ENCODE data around the gene ATP4A.

Gene ATP4A

DNA sequence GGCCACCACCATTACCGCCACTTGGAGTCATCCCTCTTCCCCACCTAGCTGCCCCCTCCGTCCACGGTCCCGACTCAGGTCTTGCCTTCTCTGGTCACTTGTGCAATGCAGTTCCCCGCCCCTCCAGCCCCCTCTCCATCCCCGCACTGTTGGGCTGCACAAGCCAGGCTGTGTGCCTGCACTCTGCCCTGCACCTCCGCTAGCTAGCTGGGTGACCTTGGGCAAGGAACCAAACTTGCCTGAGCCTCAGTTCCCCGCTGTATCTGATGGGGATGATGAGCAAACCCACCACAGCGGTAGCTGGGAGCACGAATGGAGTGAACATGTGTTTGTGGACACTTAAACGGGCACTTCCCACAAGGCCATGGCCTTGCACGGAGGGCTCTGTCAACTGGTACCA, 23.6 kb downstream of the ATP4A start:
- no peak overlapping the region for H3K27ac ChIP-seq
- TF ChIP-seq ZFX (IDR thresholded peaks at IDR 0.05; ENCODE audit: borderline replicate concordance) = no peak
- TF ChIP-seq, protein P1, sequence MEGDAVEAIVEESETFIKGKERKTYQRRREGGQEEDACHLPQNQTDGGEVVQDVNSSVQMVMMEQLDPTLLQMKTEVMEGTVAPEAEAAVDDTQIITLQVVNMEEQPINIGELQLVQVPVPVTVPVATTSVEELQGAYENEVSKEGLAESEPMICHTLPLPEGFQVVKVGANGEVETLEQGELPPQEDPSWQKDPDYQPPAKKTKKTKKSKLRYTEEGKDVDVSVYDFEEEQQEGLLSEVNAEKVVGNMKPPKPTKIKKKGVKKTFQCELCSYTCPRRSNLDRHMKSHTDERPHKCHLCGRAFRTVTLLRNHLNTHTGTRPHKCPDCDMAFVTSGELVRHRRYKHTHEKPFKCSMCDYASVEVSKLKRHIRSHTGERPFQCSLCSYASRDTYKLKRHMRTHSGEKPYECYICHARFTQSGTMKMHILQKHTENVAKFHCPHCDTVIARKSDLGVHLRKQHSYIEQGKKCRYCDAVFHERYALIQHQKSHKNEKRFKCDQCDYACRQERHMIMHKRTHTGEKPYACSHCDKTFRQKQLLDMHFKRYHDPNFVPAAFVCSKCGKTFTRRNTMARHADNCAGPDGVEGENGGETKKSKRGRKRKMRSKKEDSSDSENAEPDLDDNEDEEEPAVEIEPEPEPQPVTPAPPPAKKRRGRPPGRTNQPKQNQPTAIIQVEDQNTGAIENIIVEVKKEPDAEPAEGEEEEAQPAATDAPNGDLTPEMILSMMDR (IDR thresholded peaks at IDR 0.05) = no peak

GRCh38 chr19:35539314-35539713, 24.1 kb downstream of the ATP4A start:
- no peak for TF ChIP-seq ZFX (IDR thresholded peaks at IDR 0.05; ENCODE audit: borderline replicate concordance)
- TF ChIP-seq, protein P1 (IDR thresholded peaks at IDR 0.05) = no peak
- no peak overlapping the region for H3K27ac ChIP-seq

DNA sequence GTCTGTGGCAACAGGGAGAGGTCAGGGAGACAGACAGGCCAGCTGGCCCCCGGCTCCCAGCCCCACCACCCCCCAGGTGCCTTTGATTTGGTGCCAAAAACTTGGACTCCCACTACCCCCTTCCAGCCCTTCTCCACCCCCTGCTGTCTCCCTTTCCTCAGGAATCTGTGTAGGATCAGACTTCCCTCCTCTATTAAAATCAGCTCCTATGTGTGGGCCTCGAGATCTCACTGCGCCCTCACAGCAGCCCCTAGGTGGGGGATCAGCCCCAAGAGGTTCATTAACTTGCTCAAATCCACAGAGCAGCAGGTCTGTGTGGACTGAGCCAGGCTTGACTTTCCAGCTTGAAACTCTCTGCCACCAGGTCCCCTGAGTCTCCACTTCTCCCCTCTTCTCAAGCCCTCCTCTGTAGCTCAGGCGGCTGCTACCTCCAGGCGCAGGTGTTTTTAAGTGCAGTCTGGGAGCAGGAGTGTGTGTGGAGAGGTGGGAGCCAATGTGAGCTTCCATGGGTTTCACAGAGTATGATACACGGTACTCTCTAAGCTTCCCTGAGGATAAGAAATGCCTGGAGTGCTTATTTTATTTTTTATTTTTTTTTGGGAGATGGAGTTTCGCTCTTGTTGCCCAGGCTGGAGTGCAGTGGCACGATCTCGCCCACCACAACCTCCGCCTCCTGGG, 28.5 kb downstream of the ATP4A start:
- H3K27ac ChIP-seq = no peak overlapping the region
- TF ChIP-seq, protein P1 (IDR thresholded peaks at IDR 0.05) = no peak
- no peak for TF ChIP-seq ZFX (IDR thresholded peaks at IDR 0.05; ENCODE audit: borderline replicate concordance)

DNA sequence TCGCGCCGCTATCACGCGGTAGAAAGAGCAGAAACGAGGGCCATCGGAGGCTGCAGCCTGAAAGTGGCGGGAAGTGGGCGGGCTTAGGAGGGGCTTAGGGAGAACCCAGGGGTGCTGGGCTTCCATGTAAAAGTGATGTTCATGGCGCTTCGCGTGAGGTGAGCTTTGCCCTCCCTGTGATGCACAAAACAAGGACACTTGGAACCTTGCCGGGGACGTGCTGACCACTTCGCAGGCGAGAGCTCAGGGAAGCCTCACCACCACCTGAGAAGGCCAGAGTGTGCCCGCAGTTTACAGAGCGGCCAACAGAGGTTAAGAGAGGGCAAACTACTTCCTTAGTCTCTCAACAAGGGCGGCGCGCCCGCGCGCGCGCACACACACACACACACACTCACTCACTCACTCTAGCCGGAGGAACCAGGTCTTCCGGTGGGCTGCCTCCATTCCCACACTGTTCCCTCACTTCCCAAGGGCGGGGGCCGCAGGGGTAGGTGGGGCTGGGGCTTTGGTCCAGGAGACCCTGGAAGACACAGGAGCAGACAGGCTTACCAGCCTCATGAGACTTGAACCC, 29.6 kb downstream of the ATP4A start:
- no peak for TF ChIP-seq ZFX (IDR thresholded peaks at IDR 0.05; ENCODE audit: borderline replicate concordance)
- TF ChIP-seq, protein P1 (IDR thresholded peaks at IDR 0.05) = no peak
- no peak overlapping the region for H3K27ac ChIP-seq

DNA sequence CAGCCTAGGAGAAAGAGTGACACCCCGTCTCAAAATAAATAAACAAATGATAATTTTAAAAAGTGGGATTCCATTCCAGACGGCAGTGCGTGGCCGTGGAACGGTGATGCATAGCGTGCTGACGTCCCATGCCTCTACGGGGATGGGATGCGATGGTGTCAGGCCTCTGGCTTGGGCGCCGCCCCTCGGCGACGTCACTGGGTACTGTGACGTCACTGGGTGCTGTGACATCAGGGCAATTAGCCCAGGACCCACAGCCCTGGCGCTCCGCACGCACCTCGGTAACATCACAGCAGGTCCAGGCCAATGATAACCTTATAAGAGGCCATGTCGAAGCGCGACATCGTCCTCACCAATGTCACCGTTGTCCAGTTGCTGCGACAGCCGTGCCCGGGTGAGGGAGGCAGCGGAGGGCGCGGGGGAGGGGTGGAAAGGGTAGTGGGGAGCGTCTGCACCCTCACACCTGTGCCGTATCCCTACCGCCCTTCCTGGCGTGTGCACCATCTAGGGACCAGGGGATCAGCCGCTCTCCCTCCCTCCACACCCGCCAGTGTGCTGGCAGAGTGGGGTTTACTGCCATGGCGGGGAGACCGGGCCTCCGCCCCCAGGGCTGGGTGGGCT, 30.1 kb downstream of the ATP4A start, which contains the start of gene GAPDHS:
Gene GAPDHS, plus strand, starts transcription at position 256 of the 621 bp plus-strand sequence. Its CDS starts 72 bp downstream, at position 328.
- TF ChIP-seq ZFX (IDR thresholded peaks at IDR 0.05; ENCODE audit: borderline replicate concordance) = no peak
- TF ChIP-seq, protein P1 (IDR thresholded peaks at IDR 0.05) = no peak
- no peak within 1 kb of the TSS for H3K27ac ChIP-seq

GRCh38 chr19:35531291-35531690, 32.2 kb downstream of the ATP4A start:
- no peak overlapping the region for H3K27ac ChIP-seq
- TF ChIP-seq ZFX (IDR thresholded peaks at IDR 0.05; ENCODE audit: borderline replicate concordance) = no peak
- TF ChIP-seq, protein P1 (IDR thresholded peaks at IDR 0.05) = no peak
